ENCODE measurements around the gene LGMN.

DNA sequence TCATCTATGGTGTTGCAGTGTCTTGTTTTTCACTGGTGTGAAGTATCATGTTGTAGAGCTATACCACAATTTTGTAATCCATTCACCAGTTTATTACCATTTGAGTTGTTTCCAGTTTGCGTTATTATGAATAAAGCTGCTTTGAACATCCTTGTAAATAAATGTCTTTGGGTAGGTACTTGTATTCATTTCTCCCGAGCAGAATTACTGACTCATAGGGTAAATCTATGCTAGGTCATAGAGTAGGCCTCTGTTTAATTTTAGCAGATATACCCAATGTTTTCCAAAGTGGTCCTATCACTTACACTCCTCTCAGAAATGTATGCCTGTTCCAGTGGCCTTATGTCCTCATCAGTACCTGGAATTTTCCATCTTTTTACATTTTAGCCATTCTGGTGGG is 39.1 kb upstream of the LGMN start:
- no peak for TF ChIP-seq POLR2A (IDR thresholded peaks at IDR 0.05)
- TF ChIP-seq, protein P1, sequence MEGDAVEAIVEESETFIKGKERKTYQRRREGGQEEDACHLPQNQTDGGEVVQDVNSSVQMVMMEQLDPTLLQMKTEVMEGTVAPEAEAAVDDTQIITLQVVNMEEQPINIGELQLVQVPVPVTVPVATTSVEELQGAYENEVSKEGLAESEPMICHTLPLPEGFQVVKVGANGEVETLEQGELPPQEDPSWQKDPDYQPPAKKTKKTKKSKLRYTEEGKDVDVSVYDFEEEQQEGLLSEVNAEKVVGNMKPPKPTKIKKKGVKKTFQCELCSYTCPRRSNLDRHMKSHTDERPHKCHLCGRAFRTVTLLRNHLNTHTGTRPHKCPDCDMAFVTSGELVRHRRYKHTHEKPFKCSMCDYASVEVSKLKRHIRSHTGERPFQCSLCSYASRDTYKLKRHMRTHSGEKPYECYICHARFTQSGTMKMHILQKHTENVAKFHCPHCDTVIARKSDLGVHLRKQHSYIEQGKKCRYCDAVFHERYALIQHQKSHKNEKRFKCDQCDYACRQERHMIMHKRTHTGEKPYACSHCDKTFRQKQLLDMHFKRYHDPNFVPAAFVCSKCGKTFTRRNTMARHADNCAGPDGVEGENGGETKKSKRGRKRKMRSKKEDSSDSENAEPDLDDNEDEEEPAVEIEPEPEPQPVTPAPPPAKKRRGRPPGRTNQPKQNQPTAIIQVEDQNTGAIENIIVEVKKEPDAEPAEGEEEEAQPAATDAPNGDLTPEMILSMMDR (IDR thresholded peaks at IDR 0.05), result no peak
